ENCODE data around the gene OR2T27.
A peak's percentile ranks its signal among the peaks of the same experiment; 100 is the strongest.

OR2T27 gene

DNA sequence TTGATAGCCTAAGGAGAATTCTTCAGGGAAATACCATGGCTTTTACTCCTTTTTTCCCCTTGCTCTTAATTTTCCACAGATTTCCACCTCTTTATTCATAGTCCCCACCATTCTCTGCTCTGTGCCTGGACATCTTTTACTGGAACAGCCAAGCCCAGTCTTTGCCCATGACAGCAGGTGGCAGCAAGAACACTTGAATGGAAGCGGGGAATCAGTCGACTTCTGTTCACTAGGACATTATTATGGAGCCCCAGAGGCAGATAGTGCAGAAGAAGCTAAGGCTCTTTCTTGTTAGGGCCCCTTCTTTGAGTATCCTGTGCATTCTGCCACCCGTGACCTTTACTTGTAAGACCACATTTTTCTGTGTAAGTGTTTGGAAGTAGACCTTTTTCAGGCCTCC, 40.9 kb upstream of the OR2T27 start:
- peak in 1 of 2 experiments; percentile 79 for DNase-seq (ENCODE audit: low read depth in 1 of 2, low spot score in 1 of 2)

DNA sequence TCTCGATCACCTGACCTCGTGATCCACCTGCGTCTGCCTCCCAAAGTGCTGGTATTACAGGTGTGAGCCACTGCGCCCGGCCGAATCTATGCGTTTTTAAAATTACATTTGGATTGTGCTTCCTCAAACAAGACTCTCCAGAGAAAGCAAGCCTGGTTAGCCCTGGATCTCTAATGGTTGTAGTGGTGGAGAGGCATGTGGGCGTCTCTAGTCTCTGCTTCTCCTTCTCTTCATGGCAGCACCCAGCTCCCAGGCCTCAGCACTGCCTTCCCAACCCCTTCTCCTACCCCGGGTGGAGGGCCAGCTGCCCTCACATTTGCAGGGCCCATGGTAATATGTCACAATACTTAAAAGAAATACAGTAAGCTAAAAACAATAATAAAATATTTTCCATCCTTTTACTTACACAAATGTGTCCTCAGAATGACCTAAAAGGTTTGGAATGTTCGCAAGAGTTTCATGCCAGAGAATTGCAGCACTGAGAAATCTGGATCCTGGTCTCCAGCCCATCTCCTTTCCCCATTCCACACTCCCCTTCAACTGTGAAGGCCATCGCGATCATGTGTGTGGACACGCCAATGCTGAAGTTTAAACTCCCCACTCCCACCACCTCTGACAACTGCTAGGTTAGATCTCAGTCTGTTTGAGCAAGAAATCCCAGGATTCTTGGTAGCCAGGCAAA, 40.3 kb upstream of the OR2T27 start:
- H3K27ac ChIP-seq (replicated peaks), result no peak overlapping the region
- H3K4me3 ChIP-seq (replicated peaks; ENCODE audit: insufficient read depth, low read length), result no peak overlapping the region
- no peak for DNase-seq (ENCODE audit: low read depth in 1 of 2, low spot score in 1 of 2)
- H3K27me3 ChIP-seq (ENCODE audit: insufficient read depth, poor library complexity, severe bottlenecking), result no peaks in the 10 kb centered on the region
- TF ChIP-seq GABPA (IDR thresholded peaks at IDR 0.05; ENCODE audit: low read depth) (no peak), POLR2AphosphoS5 (IDR thresholded peaks at IDR 0.05; ENCODE audit: low read depth) (no peak), SPI1 (IDR thresholded peaks at IDR 0.05; ENCODE audit: borderline replicate concordance, low read depth) (no peak)
- TF ChIP-seq, protein P1, sequence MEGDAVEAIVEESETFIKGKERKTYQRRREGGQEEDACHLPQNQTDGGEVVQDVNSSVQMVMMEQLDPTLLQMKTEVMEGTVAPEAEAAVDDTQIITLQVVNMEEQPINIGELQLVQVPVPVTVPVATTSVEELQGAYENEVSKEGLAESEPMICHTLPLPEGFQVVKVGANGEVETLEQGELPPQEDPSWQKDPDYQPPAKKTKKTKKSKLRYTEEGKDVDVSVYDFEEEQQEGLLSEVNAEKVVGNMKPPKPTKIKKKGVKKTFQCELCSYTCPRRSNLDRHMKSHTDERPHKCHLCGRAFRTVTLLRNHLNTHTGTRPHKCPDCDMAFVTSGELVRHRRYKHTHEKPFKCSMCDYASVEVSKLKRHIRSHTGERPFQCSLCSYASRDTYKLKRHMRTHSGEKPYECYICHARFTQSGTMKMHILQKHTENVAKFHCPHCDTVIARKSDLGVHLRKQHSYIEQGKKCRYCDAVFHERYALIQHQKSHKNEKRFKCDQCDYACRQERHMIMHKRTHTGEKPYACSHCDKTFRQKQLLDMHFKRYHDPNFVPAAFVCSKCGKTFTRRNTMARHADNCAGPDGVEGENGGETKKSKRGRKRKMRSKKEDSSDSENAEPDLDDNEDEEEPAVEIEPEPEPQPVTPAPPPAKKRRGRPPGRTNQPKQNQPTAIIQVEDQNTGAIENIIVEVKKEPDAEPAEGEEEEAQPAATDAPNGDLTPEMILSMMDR (IDR thresholded peaks at IDR 0.05; ENCODE audit: insufficient read depth, low read length), result no peak
- TF ChIP-seq, protein P2, sequence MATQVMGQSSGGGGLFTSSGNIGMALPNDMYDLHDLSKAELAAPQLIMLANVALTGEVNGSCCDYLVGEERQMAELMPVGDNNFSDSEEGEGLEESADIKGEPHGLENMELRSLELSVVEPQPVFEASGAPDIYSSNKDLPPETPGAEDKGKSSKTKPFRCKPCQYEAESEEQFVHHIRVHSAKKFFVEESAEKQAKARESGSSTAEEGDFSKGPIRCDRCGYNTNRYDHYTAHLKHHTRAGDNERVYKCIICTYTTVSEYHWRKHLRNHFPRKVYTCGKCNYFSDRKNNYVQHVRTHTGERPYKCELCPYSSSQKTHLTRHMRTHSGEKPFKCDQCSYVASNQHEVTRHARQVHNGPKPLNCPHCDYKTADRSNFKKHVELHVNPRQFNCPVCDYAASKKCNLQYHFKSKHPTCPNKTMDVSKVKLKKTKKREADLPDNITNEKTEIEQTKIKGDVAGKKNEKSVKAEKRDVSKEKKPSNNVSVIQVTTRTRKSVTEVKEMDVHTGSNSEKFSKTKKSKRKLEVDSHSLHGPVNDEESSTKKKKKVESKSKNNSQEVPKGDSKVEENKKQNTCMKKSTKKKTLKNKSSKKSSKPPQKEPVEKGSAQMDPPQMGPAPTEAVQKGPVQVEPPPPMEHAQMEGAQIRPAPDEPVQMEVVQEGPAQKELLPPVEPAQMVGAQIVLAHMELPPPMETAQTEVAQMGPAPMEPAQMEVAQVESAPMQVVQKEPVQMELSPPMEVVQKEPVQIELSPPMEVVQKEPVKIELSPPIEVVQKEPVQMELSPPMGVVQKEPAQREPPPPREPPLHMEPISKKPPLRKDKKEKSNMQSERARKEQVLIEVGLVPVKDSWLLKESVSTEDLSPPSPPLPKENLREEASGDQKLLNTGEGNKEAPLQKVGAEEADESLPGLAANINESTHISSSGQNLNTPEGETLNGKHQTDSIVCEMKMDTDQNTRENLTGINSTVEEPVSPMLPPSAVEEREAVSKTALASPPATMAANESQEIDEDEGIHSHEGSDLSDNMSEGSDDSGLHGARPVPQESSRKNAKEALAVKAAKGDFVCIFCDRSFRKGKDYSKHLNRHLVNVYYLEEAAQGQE (IDR thresholded peaks at IDR 0.05; ENCODE audit: insufficient replicate concordance, low read depth), result no peak

More for the DNA sequence above, 40.9 kb upstream of the OR2T27 start:
- no peak overlapping the region for H3K27ac ChIP-seq (replicated peaks)
- TF ChIP-seq POLR2AphosphoS5 (IDR thresholded peaks at IDR 0.05; ENCODE audit: low read depth), result no peak
- TF ChIP-seq, protein P1 (IDR thresholded peaks at IDR 0.05; ENCODE audit: insufficient read depth, low read length), result peak; percentile 11
- H3K27me3 ChIP-seq (ENCODE audit: insufficient read depth, poor library complexity, severe bottlenecking), result no peaks in the 10 kb centered on the region
- no peak overlapping the region for H3K4me3 ChIP-seq (replicated peaks; ENCODE audit: insufficient read depth, low read length)

DNA sequence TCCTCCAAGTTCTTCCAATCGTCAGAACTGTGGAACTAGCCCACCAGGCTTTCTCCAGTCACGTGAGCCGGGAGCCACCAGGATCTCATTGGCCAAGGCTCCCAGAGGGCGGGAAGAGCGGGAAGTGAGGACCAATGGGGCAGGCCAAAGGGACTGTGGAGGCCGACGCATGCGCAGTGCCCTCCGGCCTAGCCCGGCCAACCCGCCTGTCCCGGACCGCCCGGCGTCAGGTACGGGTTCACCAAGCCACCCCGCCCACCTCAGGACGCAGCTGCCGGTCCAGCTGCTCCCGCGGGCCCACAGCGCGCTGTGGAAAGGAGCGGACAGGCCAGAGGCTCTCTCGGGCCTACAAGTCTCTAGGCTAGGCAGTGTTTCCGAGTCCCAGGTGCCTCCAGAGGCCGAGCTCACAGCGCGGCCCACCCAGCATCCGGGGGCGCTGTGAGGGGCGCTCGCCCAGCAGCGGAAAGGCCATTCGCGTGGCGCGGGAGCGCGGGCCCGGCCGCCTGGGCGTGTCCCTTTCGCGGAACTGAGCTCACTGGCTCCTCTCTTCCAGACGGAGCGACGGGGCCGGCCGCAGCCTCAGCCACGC, 36.3 kb upstream of the OR2T27 start:
- TF ChIP-seq, protein P1 (IDR thresholded peaks at IDR 0.05; ENCODE audit: insufficient read depth, low read length), result no peak
- no peak for TF ChIP-seq GABPA (IDR thresholded peaks at IDR 0.05; ENCODE audit: low read depth)
- TF ChIP-seq, protein P2 (IDR thresholded peaks at IDR 0.05; ENCODE audit: insufficient replicate concordance, low read depth), result no peak
- TF ChIP-seq POLR2AphosphoS5 (IDR thresholded peaks at IDR 0.05; ENCODE audit: low read depth), result no peak
- no peaks in the 10 kb centered on the region for H3K27me3 ChIP-seq (ENCODE audit: insufficient read depth, poor library complexity, severe bottlenecking)
- H3K27ac ChIP-seq (replicated peaks), result no peak overlapping the region
- no peak overlapping the region for H3K4me3 ChIP-seq (replicated peaks; ENCODE audit: insufficient read depth, low read length)
- no peak for DNase-seq (ENCODE audit: low read depth in 1 of 2, low spot score in 1 of 2)
